SK-N-SH (cell line): ENCODE data around the gene FGF5. TPM values are rescaled to one million over a fixed set of nuclear protein-coding genes. Genes with fewer than 3 reads are reported as not detected.
A peak's percentile ranks its signal among the peaks of the same experiment; 100 is the strongest.

Source experiments
- CTCF ChIA-PET: fragments of 300-600, 350-600 bp; formaldehyde crosslinking; extraction: SDS; loops from one replicate; lab custom pipeline; 2021; lab: Yijun Ruan, JAX
- POLR2A ChIA-PET: fragments of 350-600 bp; sonication (Branson Sonifier 250); formaldehyde crosslinking; extraction: SDS; loops from one replicate; lab custom pipeline; 2020; ENCODE audit warnings: antibody characterized with exemption, inconsistent platforms; lab: Yijun Ruan, JAX
- DNase-seq: peaks from one replicate; pipeline ENCODE4 v3.0.0; 2012
- H2AFZ ChIP-seq: fragments of 200-600 bp; sonication (generic); 2 replicates; pipeline ENCODE4 v1.8.1; 2016; ENCODE audit warnings: antibody characterized with exemption, mild to moderate bottlenecking, low read depth
- H3F3A ChIP-seq: fragments of 200-600 bp; sonication (generic); replicated peaks from 2 replicates; pipeline ENCODE3; 2016; ENCODE audit warnings: antibody characterized with exemption, mild to moderate bottlenecking; ENCODE audit not compliant: insufficient read depth
- H3K27ac ChIP-seq, 2 experiments: fragments of 200-500 bp in 1 of 2; fragments of 200-600 bp in 1 of 2; sonication (Bioruptor generic) in 1 of 2; sonication (generic), shearing (Covaris generic) in 1 of 2; 2 replicates each; pipeline versions ENCODE4 v1.5.1 to v1.6.1; 2014 to 2016; ENCODE audit warnings: low read depth in 2 of 2, inconsistent platforms in 1 of 2, low read length in 1 of 2, mild to moderate bottlenecking in 1 of 2, mixed read lengths in 1 of 2
- H3K27me3 ChIP-seq: fragments of 200-600 bp; sonication (generic), shearing (Covaris generic); 2 replicates; pipeline ENCODE4 v1.6.1; 2016; ENCODE audit warnings: mixed run types; ENCODE audit not compliant: insufficient read depth
- H3K36me3 ChIP-seq, 2 experiments: fragments of 200-500 bp in 1 of 2; fragments of 200-600 bp in 1 of 2; sonication (Bioruptor generic) in 1 of 2; sonication (generic) in 1 of 2; replicated peaks in 1 of 2; 2 replicates each; pipeline versions ENCODE3 to v1.5.1; 2014 to 2016; ENCODE audit warnings: low read length in 1 of 2, mild to moderate bottlenecking in 1 of 2; ENCODE audit not compliant: insufficient read depth in 2 of 2, control insufficient read depth in 1 of 2
- H3K4me1 ChIP-seq, 2 experiments: fragments of 200-500 bp in 1 of 2; fragments of 200-600 bp in 1 of 2; sonication (Bioruptor generic) in 1 of 2; sonication (generic), shearing (Covaris generic) in 1 of 2; 2 replicates each; pipeline versions ENCODE4 v1.5.1 to v1.6.1; 2014 to 2016; ENCODE audit warnings: low read depth in 1 of 2, low read length in 1 of 2, mixed run types in 1 of 2; ENCODE audit not compliant: insufficient read depth in 2 of 2, control insufficient read depth in 1 of 2
- H3K4me2 ChIP-seq: fragments of 200-600 bp; sonication (generic), shearing (Covaris generic); 2 replicates; pipeline ENCODE4 v1.6.1; 2017; ENCODE audit warnings: mixed run types
- H3K4me3 ChIP-seq, 2 experiments: fragments of 200-500 bp in 1 of 2; fragments of 200-600 bp in 1 of 2; sonication (Bioruptor generic) in 1 of 2; sonication (generic), shearing (Covaris generic) in 1 of 2; 2 replicates each; pipeline versions ENCODE4 v1.5.1 to v1.8.1; 2014 to 2016; ENCODE audit warnings: low read depth in 2 of 2, inconsistent platforms in 1 of 2, low read length in 1 of 2, mild to moderate bottlenecking in 1 of 2, mixed read lengths in 1 of 2, moderate library complexity in 1 of 2
- H3K79me2 ChIP-seq: fragments of 200-600 bp; sonication (generic); 2 replicates; pipeline ENCODE4 v1.8.1; 2017; ENCODE audit warnings: mild to moderate bottlenecking; ENCODE audit not compliant: insufficient read depth
- H3K9ac ChIP-seq: fragments of 200-600 bp; sonication (generic); 2 replicates; pipeline ENCODE4 v1.6.1; 2017; ENCODE audit warnings: mixed run types
- H3K9me2 ChIP-seq: fragments of 200-600 bp; sonication (generic); 2 replicates; pipeline ENCODE4 v1.6.1; 2017; ENCODE audit warnings: mixed run types
- H3K9me3 ChIP-seq: fragments of 200-600 bp; sonication (generic); 2 replicates; pipeline ENCODE4 v1.6.1; 2017; ENCODE audit warnings: mixed run types, mild to moderate bottlenecking, moderate library complexity
- H4K20me1 ChIP-seq: fragments of 200-600 bp; sonication (generic); 2 replicates; pipeline ENCODE4 v1.6.1; 2017; ENCODE audit warnings: mild to moderate bottlenecking, mixed run types; ENCODE audit not compliant: insufficient read depth
- CTCF ChIP-seq: fragments of 200-600 bp; sonication (generic); IDR thresholded peaks from 2 replicates; pipeline ENCODE4 v1.6.1; 2017; ENCODE audit warnings: antibody characterized with exemption, mild to moderate bottlenecking, moderate library complexity
- EZH2phosphoT487 ChIP-seq: fragments of 200-600 bp; sonication (generic); IDR thresholded peaks from 2 replicates; pipeline ENCODE4 v1.6.1; 2017; ENCODE audit warnings: low read depth, mixed run types, mild to moderate bottlenecking, antibody characterized with exemption, moderate library complexity, borderline replicate concordance
- GABPA ChIP-seq: IDR thresholded peaks from 2 replicates; pipeline ENCODE4 v1.4.0; 2012; ENCODE audit warnings: low read depth, mild to moderate bottlenecking
- MAX ChIP-seq: IDR thresholded peaks from 2 replicates; pipeline ENCODE4 v1.4.0; 2012; ENCODE audit warnings: low read depth
- POLR2AphosphoS5 ChIP-seq: IDR thresholded peaks from 2 replicates; pipeline ENCODE4 v1.6.1; 2012; ENCODE audit warnings: low read depth, low read length
- RAD21 ChIP-seq: IDR thresholded peaks from 2 replicates; pipeline ENCODE4 v1.6.1; 2012; ENCODE audit warnings: mild to moderate bottlenecking, low read length
- RCOR1 ChIP-seq: fragments of 150-350 bp; IDR thresholded peaks from 2 replicates; pipeline ENCODE4 v1.6.1; 2017; ENCODE audit warnings: antibody characterized with exemption, low read length
- SMC3 ChIP-seq: IDR thresholded peaks from 2 replicates; pipeline ENCODE4 v1.6.1; 2012; ENCODE audit warnings: low read depth, low read length, improper control_type of control experiment
- TAF1 ChIP-seq: IDR thresholded peaks from 2 replicates; pipeline ENCODE4 v1.6.1; 2012; ENCODE audit warnings: low read depth, mild to moderate bottlenecking, low read length, moderate library complexity, borderline replicate concordance
- TCF12 ChIP-seq: IDR thresholded peaks from 2 replicates; pipeline ENCODE4 v1.4.0; 2012
- TEAD4 ChIP-seq: IDR thresholded peaks from 2 replicates; pipeline ENCODE4 v1.4.0; 2012; ENCODE audit warnings: mild to moderate bottlenecking, borderline replicate concordance; ENCODE audit not compliant: insufficient read depth
- USF1 ChIP-seq: IDR thresholded peaks from 2 replicates; pipeline ENCODE4 v1.4.0; 2012; ENCODE audit warnings: low read depth, borderline replicate concordance
- USF2 ChIP-seq: fragments of 150-350 bp; IDR thresholded peaks from 2 replicates; pipeline ENCODE4 v1.6.1; 2017; ENCODE audit warnings: antibody characterized with exemption, low read length, low read depth, borderline replicate concordance
- WGBS: methylation state at CpG from one replicate; pipeline ENCODE4 v1.1.6; 2017; ENCODE audit warnings: low lambda C conversion rate; 5-methylcytosine and 5-hydroxymethylcytosine counted together
- polyA plus RNA-seq, 3 experiments: library from polyadenylated mRNA; depleted of rRNA; stranded (reverse); fragments of >200 nt; gene quantifications; 2 replicates each; pipeline ENCODE4 v1.2.3, GENCODE V29; 2012

The FGF5 gene
- polyA plus RNA-seq, 1 of the 3 experiments (the other 2 are of a cell fraction): 17.7 TPM

GRCh38 chr4:80266902-80267380 lies 477 bp downstream of the FGF5 start:
- 5% methylated on average over 11 of the region's 25 CpGs for WGBS
- 0 out of 2 replicates have a peak, but pooled peaks have one; percentile 10 for TF ChIP-seq TAF1
- TF ChIP-seq EZH2phosphoT487: no peak
- 0 out of 2 replicates have a peak, but pooled peaks have one; percentile 8 for TF ChIP-seq CTCF
- TF ChIP-seq, all 33 proteins: peak for 2
- Histone ChIP-seq H3K27ac (peak overlapping the region; percentile 81 to 99), H3K4me3 (peak overlapping the region; percentile 87 to 91), H3K4me2 (peak overlapping the region; percentile 95), H2AFZ (0 out of 2 replicates have a peak overlapping the region, but pooled peaks have one; percentile 38), H3K36me3 (peaks cover 16 to 31% of the 10 kb centered on the region in 2 experiments), H3K27me3 (no peaks in the 10 kb centered on the region), H3K4me1 (peaks cover 6 to 12% of the 10 kb centered on the region in 2 experiments; a peak in 1 of 4 replicates), H3K79me2 (peaks cover 79% of the 10 kb centered on the region), H3K9me2 (no peaks in the 10 kb centered on the region), H3K9ac (peak overlapping the region; percentile 99), H4K20me1 (peaks cover 42% of the 10 kb centered on the region), H3F3A (peaks cover 21% of the 10 kb centered on the region), H3K9me3 (no peaks in the 10 kb centered on the region)
- ChIA-PET CTCF (interaction anchor here (0.8 to 2.7 kb wide), 7 partner anchors 11 to 69 kb away, joined by 4 to 11 read pairs (median 8); no protein-coding TSS in a partner anchor), POLR2A (no interaction called here)
- DNase-seq: peak; percentile 59

GRCh38 chr4:80268081-80268823 lies 1.8 kb downstream of the FGF5 start:
- Histone ChIP-seq H3K27me3 (no peaks in the 10 kb centered on the region), H3K36me3 (peaks cover 16 to 44% of the 10 kb centered on the region in 2 experiments), H3K79me2 (peaks cover 93% of the 10 kb centered on the region), H3K9me3 (no peaks in the 10 kb centered on the region), H3K4me2 (peak overlapping the region; percentile 95), H3K4me3 (peak overlapping the region; percentile 87 to 91), H3K9me2 (no peaks in the 10 kb centered on the region), H3K9ac (peak overlapping the region; percentile 99), H3K4me1 (peaks cover 6 to 12% of the 10 kb centered on the region in 2 experiments; a peak in 2 of 4 replicates), H3K27ac (peak overlapping the region; percentile 64 to 99), H2AFZ (no peak overlapping the region), H3F3A (peaks cover 32% of the 10 kb centered on the region), H4K20me1 (peaks cover 55% of the 10 kb centered on the region)
- ChIA-PET POLR2A (no interaction called here), CTCF (interaction anchor here (0.7 to 2.7 kb wide), 2 partner anchors 13 to 67 kb away, joined by 3 to 7 read pairs; partner anchors contain the start of gene CFAP299)
- TF ChIP-seq MAX (peak; percentile 55; the same call in 1 of the 2 replicates), TCF12 (no peak)
- 69% methylated on average over 21 of the region's 31 CpGs for WGBS
- peak; percentile 20 for DNase-seq

GRCh38 chr4:80268936-80269335 lies 2.5 kb downstream of the FGF5 start:
- H3K4me1 ChIP-seq: peaks cover 6 to 12% of the 10 kb centered on the region in 2 experiments; a peak in 2 of 4 replicates
- H3K4me3 ChIP-seq: peak overlapping the region; percentile 87 to 91; a peak in 3 of 4 replicates
- no peaks in the 10 kb centered on the region for H3K9me3 ChIP-seq
- peaks cover 98% of the 10 kb centered on the region for H3K79me2 ChIP-seq
- peaks cover 16 to 50% of the 10 kb centered on the region in 2 experiments for H3K36me3 ChIP-seq
- H3K4me2 ChIP-seq: peak overlapping the region; percentile 95
- POLR2A ChIA-PET: no interaction called here
- H3K27me3 ChIP-seq: no peaks in the 10 kb centered on the region
- H4K20me1 ChIP-seq: peaks cover 60% of the 10 kb centered on the region
- no peaks in the 10 kb centered on the region for H3K9me2 ChIP-seq
- whole genome bisulfite sequencing: 71% methylated on average over 7 of the region's 9 CpGs
- no peak overlapping the region for H2AFZ ChIP-seq
- H3K27ac ChIP-seq: peak overlapping the region in 1 of 2 experiments; percentile 99; a peak in 2 of 4 replicates
- peaks cover 32% of the 10 kb centered on the region for H3F3A ChIP-seq
- peak overlapping the region; percentile 99 for H3K9ac ChIP-seq
- CTCF ChIA-PET: interaction anchor here (0.6 to 2.7 kb wide), 3 partner anchors 14 to 648 kb away, joined by 3 to 7 read pairs (median 3); partner anchors contain the start of gene CFAP299
- TF ChIP-seq TCF12 (no peak), POLR2AphosphoS5 (no peak), MAX (no peak), USF2 (no peak), TEAD4 (no peak), GABPA (no peak), RAD21 (no peak), USF1 (no peak), SMC3 (no peak), RCOR1 (no peak), EZH2phosphoT487 (no peak)
- DNase-seq: no peak
